ENCODE data around the gene RCAN1. TPM values are rescaled to one million over a fixed set of nuclear protein-coding genes. Genes with fewer than 3 reads are reported as not detected.
"Not testable (repeated sequence)": the region's sequence is repeated elsewhere in the genome, so short reads cannot be mapped to it uniquely, and the experiment has no call there.

RCAN1 gene
- total and polyA plus RNA-seq, 2 of the 4 experiments (the other 2 are of a cell fraction): 53.5 to 175 TPM

DNA sequence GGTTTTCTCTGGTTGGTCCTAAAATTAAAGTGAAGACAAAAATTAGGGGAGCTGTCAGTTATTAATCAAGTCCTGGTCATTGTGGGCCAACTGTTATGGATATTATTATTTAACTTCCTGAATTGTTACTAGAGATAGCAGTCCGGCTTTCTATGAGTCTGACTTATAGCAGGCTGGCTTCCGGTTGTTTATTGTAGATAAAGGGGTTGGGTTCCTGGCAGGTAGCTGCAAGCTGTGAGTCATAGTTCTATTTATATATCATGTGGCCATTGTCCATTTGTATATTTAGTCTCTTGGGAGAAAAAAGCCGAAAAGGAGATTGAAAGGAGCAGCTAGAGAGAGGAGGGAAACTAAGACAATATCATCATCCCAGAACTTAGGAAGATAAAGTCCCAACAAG lies 131.5 kb downstream of the RCAN1 start:
- H2AK5ac ChIP-seq (ENCODE audit: low read depth, low read length); intact Hi-C loops (cut with micrococcal nuclease); H2AK9ac ChIP-seq (replicated peaks; ENCODE audit: low read depth, low read length, poor library complexity); H3K4me3 ChIP-seq (ENCODE audit: insufficient read depth, low read depth, low read length); H3K27ac ChIP-seq (ENCODE audit: insufficient read depth, low read length); dilution Hi-C loops (cut with HindIII; ENCODE audit: low sequenced_read_pairs, unreplicated experiment); H3K9me1 ChIP-seq (ENCODE audit: insufficient read depth, low read length); H3K14ac ChIP-seq (replicated peaks; ENCODE audit: low read depth, low read length); H2BK15ac ChIP-seq (ENCODE audit: low read depth, low read length); H2BK120ac ChIP-seq (ENCODE audit: low read depth, low read length); H3K23ac ChIP-seq (ENCODE audit: low read depth, low read length); ATAC-seq (ENCODE audit: low read depth); H4K5ac ChIP-seq (ENCODE audit: low read depth, low read length); H4K8ac ChIP-seq (ENCODE audit: low read depth in 2 of 2, low read length in 2 of 2); H3K9me3 ChIP-seq (ENCODE audit: control insufficient read depth, insufficient read depth, low read length); H2BK20ac ChIP-seq (ENCODE audit: low read depth, low read length); H2BK5ac ChIP-seq (ENCODE audit: low read depth, low read length, poor library complexity, severe bottlenecking); H3K4me2 ChIP-seq (ENCODE audit: low read depth, low read length); POLR2A ChIA-PET (ENCODE audit: unreplicated experiment); H3K79me1 ChIP-seq (ENCODE audit: low read depth in 1 of 2, low read length in 2 of 2); H3K18ac ChIP-seq (ENCODE audit: low read depth, low read length); in situ Hi-C loops (cut with MboI; ENCODE audit: low sequenced_read_pairs); BruUV-seq (replicated peaks); CTCF ChIA-PET; H4K20me1 ChIP-seq (ENCODE audit: insufficient read depth, low read length); H3K9ac ChIP-seq (ENCODE audit: low read depth, low read length); H3K56ac ChIP-seq (ENCODE audit: extremely low read depth, insufficient read depth, low read length); H3K36me3 ChIP-seq (ENCODE audit: control insufficient read depth, insufficient read depth, low read length); H3K4ac ChIP-seq (ENCODE audit: low read depth, low read length); H3K27me3 ChIP-seq (ENCODE audit: control insufficient read depth, insufficient read depth, low read length); H3K4me1 ChIP-seq (ENCODE audit: control insufficient read depth, insufficient read depth, low read length); H4K91ac ChIP-seq (ENCODE audit: insufficient read depth, low read depth, low read length); DNase-seq; H2AFZ ChIP-seq (replicated peaks; ENCODE audit: low read length, poor library complexity): not testable (repeated sequence)
- WGBS, 2 experiments (ENCODE audit: extremely low coverage in 2 of 2, insufficient read length in 1 of 2): no CpG with 5 or more reads among the region's 3 CpGs

DNA sequence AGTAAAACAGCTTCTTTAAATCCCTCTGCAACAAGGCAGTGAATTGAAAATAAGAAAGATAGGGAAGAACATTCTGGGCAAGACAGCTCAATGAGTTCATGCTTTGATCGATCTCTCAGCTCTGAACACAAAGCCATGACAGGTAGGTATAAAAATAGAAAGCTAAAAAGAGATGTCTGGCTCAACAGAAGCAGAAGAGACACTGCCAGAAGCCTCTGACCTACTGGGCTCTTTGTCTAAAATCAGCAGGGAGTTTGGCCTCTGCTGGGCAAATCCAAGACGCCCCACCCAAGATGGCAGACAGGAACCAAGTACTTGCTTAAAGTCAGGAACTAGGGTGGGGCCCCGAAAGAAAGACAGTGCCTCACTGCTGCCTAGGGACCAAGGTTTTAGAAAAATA lies 147.6 kb downstream of the RCAN1 start:
- H3K9me3 ChIP-seq (ENCODE audit: control insufficient read depth, insufficient read depth, low read length); H4K5ac ChIP-seq (ENCODE audit: low read depth, low read length); H3K23ac ChIP-seq (ENCODE audit: low read depth, low read length); H3K27ac ChIP-seq (ENCODE audit: insufficient read depth, low read length); H3K14ac ChIP-seq (replicated peaks; ENCODE audit: low read depth, low read length); H2BK20ac ChIP-seq (ENCODE audit: low read depth, low read length); POLR2A ChIA-PET (ENCODE audit: unreplicated experiment); H3K4me3 ChIP-seq (ENCODE audit: insufficient read depth, low read depth, low read length); H3K56ac ChIP-seq (ENCODE audit: extremely low read depth, insufficient read depth, low read length); H3K18ac ChIP-seq (ENCODE audit: low read depth, low read length); H2BK5ac ChIP-seq (ENCODE audit: low read depth, low read length, poor library complexity, severe bottlenecking); H3K79me1 ChIP-seq (ENCODE audit: low read depth in 1 of 2, low read length in 2 of 2); H3K9me1 ChIP-seq (ENCODE audit: insufficient read depth, low read length); ATAC-seq (ENCODE audit: low read depth); H3K4me2 ChIP-seq (ENCODE audit: low read depth, low read length); H3K4ac ChIP-seq (ENCODE audit: low read depth, low read length); intact Hi-C loops (cut with micrococcal nuclease); H2AK5ac ChIP-seq (ENCODE audit: low read depth, low read length); H3K36me3 ChIP-seq (ENCODE audit: control insufficient read depth, insufficient read depth, low read length); H2BK15ac ChIP-seq (ENCODE audit: low read depth, low read length); H2AK9ac ChIP-seq (replicated peaks; ENCODE audit: low read depth, low read length, poor library complexity); CTCF ChIA-PET; H3K9ac ChIP-seq (ENCODE audit: low read depth, low read length); H4K20me1 ChIP-seq (ENCODE audit: insufficient read depth, low read length); in situ Hi-C loops (cut with MboI; ENCODE audit: low sequenced_read_pairs); H2AFZ ChIP-seq (replicated peaks; ENCODE audit: low read length, poor library complexity); H3K4me1 ChIP-seq (ENCODE audit: control insufficient read depth, insufficient read depth, low read length); DNase-seq; H4K8ac ChIP-seq (ENCODE audit: low read depth in 2 of 2, low read length in 2 of 2); H4K91ac ChIP-seq (ENCODE audit: insufficient read depth, low read depth, low read length); H3K27me3 ChIP-seq (ENCODE audit: control insufficient read depth, insufficient read depth, low read length); H2BK120ac ChIP-seq (ENCODE audit: low read depth, low read length); BruUV-seq (replicated peaks); dilution Hi-C loops (cut with HindIII; ENCODE audit: low sequenced_read_pairs, unreplicated experiment): not testable (repeated sequence)
- WGBS, 2 experiments (ENCODE audit: extremely low coverage in 2 of 2, insufficient read length in 1 of 2): no CpG with 5 or more reads among the region's 3 CpGs

All from IMR-90 (cell line).